GM23338 (cell line): ENCODE data around the gene ADCYAP1R1. TPM values are rescaled to one million over a fixed set of nuclear protein-coding genes. Genes with fewer than 3 reads are reported as not detected.

Source experiments
- ATAC-seq: fragments of 200-7000 bp; cut with Tn5 transposase; 3 replicates; pipeline ENCODE4 v1.9.1; 2020
- DNase-seq: peaks from one replicate; pipeline ENCODE4 v3.0.0-alpha.2; 2015; ENCODE audit warnings: low spot score
- H2AFZ ChIP-seq: fragments of 200-600 bp; sonication (generic); 2 replicates; pipeline ENCODE4 v1.8.0; 2016; ENCODE audit warnings: antibody characterized with exemption, mild to moderate bottlenecking, moderate library complexity
- H3F3A ChIP-seq: fragments of 200-600 bp; sonication (generic); replicated peaks from 2 replicates; pipeline ENCODE4 v1.8.0; 2017; ENCODE audit warnings: antibody characterized with exemption, mixed run types, low read depth
- H3K27ac ChIP-seq: fragments of 200-600 bp; sonication (generic); 2 replicates; pipeline ENCODE4 v1.6.1; 2016; ENCODE audit warnings: low read depth
- H3K27me3 ChIP-seq: fragments of 200-600 bp; sonication (generic); 2 replicates; pipeline ENCODE4 v1.8.0; 2016; ENCODE audit warnings: mild to moderate bottlenecking, mixed run types, moderate library complexity; ENCODE audit not compliant: insufficient read depth
- H3K36me3 ChIP-seq: fragments of 200-600 bp; sonication (generic); 2 replicates; pipeline ENCODE4 v1.8.0; 2016; ENCODE audit warnings: mild to moderate bottlenecking; ENCODE audit not compliant: insufficient read depth
- H3K4me1 ChIP-seq: fragments of 200-600 bp; sonication (generic); 2 replicates; pipeline ENCODE4 v1.8.0; 2016; ENCODE audit warnings: mild to moderate bottlenecking, moderate library complexity; ENCODE audit not compliant: insufficient read depth
- H3K4me2 ChIP-seq: fragments of 200-600 bp; sonication (generic); 2 replicates; pipeline ENCODE4 v1.7.1; 2017; ENCODE audit warnings: mixed run types
- H3K4me3 ChIP-seq: fragments of 200-600 bp; sonication (generic); 2 replicates; pipeline ENCODE4 v1.6.1; 2016; ENCODE audit warnings: mixed run types
- H3K79me2 ChIP-seq: fragments of 200-600 bp; sonication (generic); replicated peaks from 2 replicates; pipeline ENCODE4 v1.8.0; 2017; ENCODE audit warnings: mild to moderate bottlenecking; ENCODE audit not compliant: insufficient read depth
- H3K9me2 ChIP-seq: fragments of 200-600 bp; sonication (generic); 2 replicates; pipeline ENCODE4 v1.8.0; 2017; ENCODE audit not compliant: insufficient read depth
- H4K20me1 ChIP-seq: fragments of 200-600 bp; sonication (generic); replicated peaks from 2 replicates; pipeline ENCODE4 v1.8.0; 2017; ENCODE audit warnings: mild to moderate bottlenecking; ENCODE audit not compliant: insufficient read depth
- H3K27ac Mint-ChIP-seq: 2 replicates; pipeline ENCODE4 v1.8.0; 2020; ENCODE audit warnings: inconsistent platforms, mild to moderate bottlenecking, moderate library complexity, mixed read lengths
- H3K27me3 Mint-ChIP-seq: 3 replicates; pipeline ENCODE4 v1.8.0; 2022; ENCODE audit warnings: low read depth, mild to moderate bottlenecking, moderate library complexity, mixed read lengths, inconsistent platforms; ENCODE audit not compliant: insufficient read depth, poor library complexity
- H3K36me3 Mint-ChIP-seq: 3 replicates; pipeline ENCODE4 v1.8.0; 2021; ENCODE audit warnings: low read depth, mild to moderate bottlenecking, inconsistent platforms, moderate library complexity, mixed read lengths
- H3K4me1 Mint-ChIP-seq: 3 replicates; pipeline ENCODE4 v1.8.0; 2020; ENCODE audit warnings: mild to moderate bottlenecking, inconsistent platforms, mixed read lengths
- H3K4me3 Mint-ChIP-seq: 3 replicates; pipeline ENCODE4 v1.8.0; 2021; ENCODE audit warnings: moderate library complexity, mild to moderate bottlenecking, inconsistent platforms, mixed read lengths
- H3K9me3 Mint-ChIP-seq: 3 replicates; pipeline ENCODE4 v1.8.0; 2020; ENCODE audit warnings: moderate library complexity, mild to moderate bottlenecking, inconsistent platforms, mixed read lengths
- CREB1 ChIP-seq: fragments of 250-450 bp; sonication (Bioruptor Pico); IDR thresholded peaks from 2 replicates; pipeline ENCODE4 v1.5.0; 2020; ENCODE audit warnings: low read depth, mild to moderate bottlenecking, moderate library complexity
- EZH2 ChIP-seq: fragments of 200-600 bp; sonication (generic); IDR thresholded peaks from one replicate; pipeline ENCODE4 v1.8.0; 2017; ENCODE audit warnings: antibody characterized with exemption, mild to moderate bottlenecking, low read depth; ENCODE audit not compliant: unreplicated experiment
- EZH2phosphoT487 ChIP-seq: fragments of 200-600 bp; sonication (generic); IDR thresholded peaks from one replicate; pipeline ENCODE4 v1.8.1; 2018; ENCODE audit warnings: antibody characterized with exemption; ENCODE audit not compliant: unreplicated experiment
- JUNB ChIP-seq: IDR thresholded peaks from one replicate; pipeline ENCODE4 v1.6.1; 2016; ENCODE audit warnings: antibody characterized with exemption; ENCODE audit not compliant: unreplicated experiment
- NANOG ChIP-seq: IDR thresholded peaks from 2 replicates; pipeline ENCODE4 v1.6.1; 2016; ENCODE audit warnings: antibody characterized with exemption, borderline replicate concordance
- POLR2AphosphoS5 ChIP-seq: IDR thresholded peaks from 2 replicates; pipeline ENCODE4 v1.6.1; 2016; ENCODE audit warnings: antibody characterized with exemption, low read depth
- STAT1 ChIP-seq: IDR thresholded peaks from one replicate; pipeline ENCODE4 v1.6.1; 2016; ENCODE audit warnings: antibody characterized with exemption; ENCODE audit not compliant: unreplicated experiment
- ZNF114 ChIP-seq: fragments of 250-450 bp; sonication (Bioruptor Pico); IDR thresholded peaks from 2 replicates; pipeline ENCODE4 v1.5.0; 2020; ENCODE audit warnings: mild to moderate bottlenecking, moderate library complexity
- ZNF331 ChIP-seq: fragments of 250-450 bp; sonication (Bioruptor Pico); IDR thresholded peaks from 2 replicates; pipeline ENCODE4 v1.5.0; 2020; ENCODE audit warnings: low read depth, mild to moderate bottlenecking, moderate library complexity
- polyA plus RNA-seq: library from polyadenylated mRNA; unstranded; fragments of >200 nt; fragmentation: Nextera tagmentation; extraction: Ambion mirVana; gene quantifications from 2 replicates; pipeline ENCODE4 v1.2.1, GENCODE V29; 2016
- total RNA-seq: library from RNA; depleted of rRNA; stranded (reverse); fragments of >200 nt; shearing (Covaris generic); gene quantifications from 2 replicates; pipeline ENCODE4 v1.2.3, GENCODE V29; 2014
- TF ChIP-seq, protein P1 (sequence below), 2 experiments: fragments of 200-600 bp in 1 of 2; sonication (generic) in 1 of 2; conservative IDR thresholded peaks; 2 replicates each; pipeline versions ENCODE4 v1.5.1 to v1.6.1; 2016 to 2017; ENCODE audit warnings: antibody characterized with exemption in 2 of 2, low read depth in 2 of 2, mild to moderate bottlenecking in 2 of 2, moderate library complexity in 1 of 2
- TF ChIP-seq, protein P2 (sequence below): IDR thresholded peaks from one replicate; pipeline ENCODE4 v1.6.1; 2018; ENCODE audit warnings: antibody characterized with exemption; ENCODE audit not compliant: unreplicated experiment
- TF ChIP-seq, protein P3 (sequence below): IDR thresholded peaks from 2 replicates; pipeline ENCODE4 v1.6.1; 2016; ENCODE audit warnings: antibody characterized with exemption
- TF ChIP-seq, protein P4 (sequence below): fragments of 250-450 bp; sonication (Bioruptor Pico); IDR thresholded peaks from 2 replicates; pipeline ENCODE4 v1.5.0; 2020; ENCODE audit warnings: mild to moderate bottlenecking, moderate library complexity

Gene ADCYAP1R1
- total and polyA plus RNA-seq, 2 experiments from 2014 or later, result 1.8 to 10.6 TPM

DNA sequence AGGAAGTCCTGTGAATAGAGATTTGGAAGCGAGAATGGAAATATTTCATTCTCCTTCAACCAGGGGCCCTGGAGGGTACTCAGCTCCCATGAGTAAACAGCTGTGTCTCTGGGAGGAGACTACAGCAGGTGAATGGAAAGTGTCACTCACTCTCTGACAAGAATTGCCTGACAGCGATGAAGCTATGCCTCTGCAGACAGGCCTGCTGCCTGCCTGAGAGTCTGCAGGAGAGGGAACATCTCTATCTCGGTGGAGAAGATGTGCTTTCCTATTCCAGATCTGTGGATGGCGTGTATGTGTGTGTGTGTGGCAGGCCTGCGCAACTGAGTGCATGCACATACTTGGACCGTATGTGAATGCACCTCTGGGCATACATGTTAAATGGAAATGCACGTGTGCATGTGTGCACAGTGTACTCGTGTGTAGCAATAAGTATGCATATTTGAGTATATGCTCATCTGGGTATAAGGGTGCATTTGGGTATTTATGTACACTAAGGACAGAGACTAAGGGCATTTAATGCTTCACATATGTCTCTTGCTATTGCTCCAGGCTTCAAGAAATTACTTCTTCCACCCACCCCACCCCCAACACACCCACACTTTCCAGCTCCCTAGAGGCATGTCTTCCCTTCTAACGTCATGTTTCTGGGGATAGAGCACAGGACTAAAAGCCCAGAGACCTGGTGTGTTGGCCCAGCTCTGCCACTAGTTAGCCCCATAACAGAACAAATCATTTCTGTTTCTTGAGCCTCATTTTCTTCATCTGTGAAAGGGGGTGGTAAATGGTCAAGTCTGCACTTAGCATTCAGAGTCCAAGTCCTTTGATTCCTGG, 4.6 kb upstream of the ADCYAP1R1 start:
- Histone ChIP-seq H3K79me2 (no peaks in the 10 kb centered on the region), H3K4me3 (no peak overlapping the region)

More for the DNA sequence above, 4.6 kb upstream of the ADCYAP1R1 start:
- Histone ChIP-seq H3K9me2 (no peaks in the 10 kb centered on the region), H4K20me1 (no peaks in the 10 kb centered on the region), H3K27me3 (peaks cover 13% of the 10 kb centered on the region; the same call in 1 of the 2 replicates), H3K4me1 (no peaks in the 10 kb centered on the region; the same call in none of the 2 replicates), H3F3A (0 out of 2 replicates have a peak, but pooled peaks cover 4% of the 10 kb centered on the region), H3K27ac (no peak overlapping the region), H2AFZ (no peak overlapping the region), H3K4me2 (no peak overlapping the region), H3K36me3 (no peaks in the 10 kb centered on the region)
- no peak for DNase-seq
- Mint-ChIP-seq H3K4me1 (peaks cover 20% of the 10 kb centered on the region), H3K36me3 (no peaks in the 10 kb centered on the region), H3K4me3 (no peak overlapping the region), H3K9me3 (no peaks in the 10 kb centered on the region), H3K27ac (no peak overlapping the region), H3K27me3 (peaks cover 15% of the 10 kb centered on the region)
- ATAC-seq, result no peak
- TF ChIP-seq, protein P1, sequence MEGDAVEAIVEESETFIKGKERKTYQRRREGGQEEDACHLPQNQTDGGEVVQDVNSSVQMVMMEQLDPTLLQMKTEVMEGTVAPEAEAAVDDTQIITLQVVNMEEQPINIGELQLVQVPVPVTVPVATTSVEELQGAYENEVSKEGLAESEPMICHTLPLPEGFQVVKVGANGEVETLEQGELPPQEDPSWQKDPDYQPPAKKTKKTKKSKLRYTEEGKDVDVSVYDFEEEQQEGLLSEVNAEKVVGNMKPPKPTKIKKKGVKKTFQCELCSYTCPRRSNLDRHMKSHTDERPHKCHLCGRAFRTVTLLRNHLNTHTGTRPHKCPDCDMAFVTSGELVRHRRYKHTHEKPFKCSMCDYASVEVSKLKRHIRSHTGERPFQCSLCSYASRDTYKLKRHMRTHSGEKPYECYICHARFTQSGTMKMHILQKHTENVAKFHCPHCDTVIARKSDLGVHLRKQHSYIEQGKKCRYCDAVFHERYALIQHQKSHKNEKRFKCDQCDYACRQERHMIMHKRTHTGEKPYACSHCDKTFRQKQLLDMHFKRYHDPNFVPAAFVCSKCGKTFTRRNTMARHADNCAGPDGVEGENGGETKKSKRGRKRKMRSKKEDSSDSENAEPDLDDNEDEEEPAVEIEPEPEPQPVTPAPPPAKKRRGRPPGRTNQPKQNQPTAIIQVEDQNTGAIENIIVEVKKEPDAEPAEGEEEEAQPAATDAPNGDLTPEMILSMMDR (conservative IDR thresholded peaks at IDR 0.05; ENCODE audit: low read depth in 2 of 2), result no peak
- no peak for TF ChIP-seq EZH2phosphoT487
- TF ChIP-seq EZH2, result no peak
- TF ChIP-seq NANOG, result no peak
- TF ChIP-seq, protein P2, sequence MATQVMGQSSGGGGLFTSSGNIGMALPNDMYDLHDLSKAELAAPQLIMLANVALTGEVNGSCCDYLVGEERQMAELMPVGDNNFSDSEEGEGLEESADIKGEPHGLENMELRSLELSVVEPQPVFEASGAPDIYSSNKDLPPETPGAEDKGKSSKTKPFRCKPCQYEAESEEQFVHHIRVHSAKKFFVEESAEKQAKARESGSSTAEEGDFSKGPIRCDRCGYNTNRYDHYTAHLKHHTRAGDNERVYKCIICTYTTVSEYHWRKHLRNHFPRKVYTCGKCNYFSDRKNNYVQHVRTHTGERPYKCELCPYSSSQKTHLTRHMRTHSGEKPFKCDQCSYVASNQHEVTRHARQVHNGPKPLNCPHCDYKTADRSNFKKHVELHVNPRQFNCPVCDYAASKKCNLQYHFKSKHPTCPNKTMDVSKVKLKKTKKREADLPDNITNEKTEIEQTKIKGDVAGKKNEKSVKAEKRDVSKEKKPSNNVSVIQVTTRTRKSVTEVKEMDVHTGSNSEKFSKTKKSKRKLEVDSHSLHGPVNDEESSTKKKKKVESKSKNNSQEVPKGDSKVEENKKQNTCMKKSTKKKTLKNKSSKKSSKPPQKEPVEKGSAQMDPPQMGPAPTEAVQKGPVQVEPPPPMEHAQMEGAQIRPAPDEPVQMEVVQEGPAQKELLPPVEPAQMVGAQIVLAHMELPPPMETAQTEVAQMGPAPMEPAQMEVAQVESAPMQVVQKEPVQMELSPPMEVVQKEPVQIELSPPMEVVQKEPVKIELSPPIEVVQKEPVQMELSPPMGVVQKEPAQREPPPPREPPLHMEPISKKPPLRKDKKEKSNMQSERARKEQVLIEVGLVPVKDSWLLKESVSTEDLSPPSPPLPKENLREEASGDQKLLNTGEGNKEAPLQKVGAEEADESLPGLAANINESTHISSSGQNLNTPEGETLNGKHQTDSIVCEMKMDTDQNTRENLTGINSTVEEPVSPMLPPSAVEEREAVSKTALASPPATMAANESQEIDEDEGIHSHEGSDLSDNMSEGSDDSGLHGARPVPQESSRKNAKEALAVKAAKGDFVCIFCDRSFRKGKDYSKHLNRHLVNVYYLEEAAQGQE, result no peak
- TF ChIP-seq, protein P3, sequence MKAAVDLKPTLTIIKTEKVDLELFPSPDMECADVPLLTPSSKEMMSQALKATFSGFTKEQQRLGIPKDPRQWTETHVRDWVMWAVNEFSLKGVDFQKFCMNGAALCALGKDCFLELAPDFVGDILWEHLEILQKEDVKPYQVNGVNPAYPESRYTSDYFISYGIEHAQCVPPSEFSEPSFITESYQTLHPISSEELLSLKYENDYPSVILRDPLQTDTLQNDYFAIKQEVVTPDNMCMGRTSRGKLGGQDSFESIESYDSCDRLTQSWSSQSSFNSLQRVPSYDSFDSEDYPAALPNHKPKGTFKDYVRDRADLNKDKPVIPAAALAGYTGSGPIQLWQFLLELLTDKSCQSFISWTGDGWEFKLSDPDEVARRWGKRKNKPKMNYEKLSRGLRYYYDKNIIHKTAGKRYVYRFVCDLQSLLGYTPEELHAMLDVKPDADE, result no peak
- TF ChIP-seq, protein P4, sequence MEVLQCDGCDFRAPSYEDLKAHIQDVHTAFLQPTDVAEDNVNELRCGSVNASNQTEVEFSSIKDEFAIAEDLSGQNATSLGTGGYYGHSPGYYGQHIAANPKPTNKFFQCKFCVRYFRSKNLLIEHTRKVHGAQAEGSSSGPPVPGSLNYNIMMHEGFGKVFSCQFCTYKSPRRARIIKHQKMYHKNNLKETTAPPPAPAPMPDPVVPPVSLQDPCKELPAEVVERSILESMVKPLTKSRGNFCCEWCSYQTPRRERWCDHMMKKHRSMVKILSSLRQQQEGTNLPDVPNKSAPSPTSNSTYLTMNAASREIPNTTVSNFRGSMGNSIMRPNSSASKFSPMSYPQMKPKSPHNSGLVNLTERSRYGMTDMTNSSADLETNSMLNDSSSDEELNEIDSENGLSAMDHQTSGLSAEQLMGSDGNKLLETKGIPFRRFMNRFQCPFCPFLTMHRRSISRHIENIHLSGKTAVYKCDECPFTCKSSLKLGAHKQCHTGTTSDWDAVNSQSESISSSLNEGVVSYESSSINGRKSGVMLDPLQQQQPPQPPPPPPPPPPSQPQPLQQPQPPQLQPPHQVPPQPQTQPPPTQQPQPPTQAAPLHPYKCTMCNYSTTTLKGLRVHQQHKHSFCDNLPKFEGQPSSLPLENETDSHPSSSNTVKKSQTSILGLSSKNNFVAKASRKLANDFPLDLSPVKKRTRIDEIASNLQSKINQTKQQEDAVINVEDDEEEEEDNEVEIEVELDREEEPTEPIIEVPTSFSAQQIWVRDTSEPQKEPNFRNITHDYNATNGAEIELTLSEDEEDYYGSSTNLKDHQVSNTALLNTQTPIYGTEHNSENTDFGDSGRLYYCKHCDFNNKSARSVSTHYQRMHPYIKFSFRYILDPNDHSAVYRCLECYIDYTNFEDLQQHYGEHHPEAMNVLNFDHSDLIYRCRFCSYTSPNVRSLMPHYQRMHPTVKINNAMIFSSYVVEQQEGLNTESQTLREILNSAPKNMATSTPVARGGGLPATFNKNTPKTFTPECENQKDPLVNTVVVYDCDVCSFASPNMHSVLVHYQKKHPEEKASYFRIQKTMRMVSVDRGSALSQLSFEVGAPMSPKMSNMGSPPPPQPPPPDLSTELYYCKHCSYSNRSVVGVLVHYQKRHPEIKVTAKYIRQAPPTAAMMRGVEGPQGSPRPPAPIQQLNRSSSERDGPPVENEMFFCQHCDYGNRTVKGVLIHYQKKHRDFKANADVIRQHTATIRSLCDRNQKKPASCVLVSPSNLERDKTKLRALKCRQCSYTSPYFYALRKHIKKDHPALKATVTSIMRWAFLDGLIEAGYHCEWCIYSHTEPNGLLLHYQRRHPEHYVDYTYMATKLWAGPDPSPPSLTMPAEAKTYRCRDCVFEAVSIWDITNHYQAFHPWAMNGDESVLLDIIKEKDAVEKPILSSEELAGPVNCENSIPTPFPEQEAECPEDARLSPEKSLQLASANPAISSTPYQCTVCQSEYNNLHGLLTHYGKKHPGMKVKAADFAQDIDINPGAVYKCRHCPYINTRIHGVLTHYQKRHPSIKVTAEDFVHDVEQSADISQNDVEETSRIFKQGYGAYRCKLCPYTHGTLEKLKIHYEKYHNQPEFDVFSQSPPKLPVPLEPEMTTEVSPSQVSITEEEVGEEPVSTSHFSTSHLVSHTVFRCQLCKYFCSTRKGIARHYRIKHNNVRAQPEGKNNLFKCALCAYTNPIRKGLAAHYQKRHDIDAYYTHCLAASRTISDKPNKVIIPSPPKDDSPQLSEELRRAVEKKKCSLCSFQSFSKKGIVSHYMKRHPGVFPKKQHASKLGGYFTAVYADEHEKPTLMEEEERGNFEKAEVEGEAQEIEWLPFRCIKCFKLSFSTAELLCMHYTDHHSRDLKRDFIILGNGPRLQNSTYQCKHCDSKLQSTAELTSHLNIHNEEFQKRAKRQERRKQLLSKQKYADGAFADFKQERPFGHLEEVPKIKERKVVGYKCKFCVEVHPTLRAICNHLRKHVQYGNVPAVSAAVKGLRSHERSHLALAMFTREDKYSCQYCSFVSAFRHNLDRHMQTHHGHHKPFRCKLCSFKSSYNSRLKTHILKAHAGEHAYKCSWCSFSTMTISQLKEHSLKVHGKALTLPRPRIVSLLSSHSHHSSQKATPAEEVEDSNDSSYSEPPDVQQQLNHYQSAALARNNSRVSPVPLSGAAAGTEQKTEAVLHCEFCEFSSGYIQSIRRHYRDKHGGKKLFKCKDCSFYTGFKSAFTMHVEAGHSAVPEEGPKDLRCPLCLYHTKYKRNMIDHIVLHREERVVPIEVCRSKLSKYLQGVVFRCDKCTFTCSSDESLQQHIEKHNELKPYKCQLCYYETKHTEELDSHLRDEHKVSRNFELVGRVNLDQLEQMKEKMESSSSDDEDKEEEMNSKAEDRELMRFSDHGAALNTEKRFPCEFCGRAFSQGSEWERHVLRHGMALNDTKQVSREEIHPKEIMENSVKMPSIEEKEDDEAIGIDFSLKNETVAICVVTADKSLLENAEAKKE (CRISPR knock-in tag), result no peak
- no peak for TF ChIP-seq POLR2AphosphoS5
- TF ChIP-seq CREB1 (CRISPR knock-in tag), result no peak
- no peak for TF ChIP-seq JUNB
- TF ChIP-seq ZNF114 (CRISPR knock-in tag), result no peak
- no peak for TF ChIP-seq ZNF331
- TF ChIP-seq STAT1, result no peak
